Measurements from ENCODE around the gene TUBB3. TPM values are rescaled to one million over a fixed set of nuclear protein-coding genes. Genes with fewer than 3 reads are reported as not detected.

The TUBB3 gene
- 5.7 and 13.6 TPM in 2 replicates for total RNA-seq (2011; cell fraction: chromatin; rRNA removed; ENCODE audit: low replicate concordance)
- 8.2 and 8.3 TPM in 2 replicates for total RNA-seq (2011; cell fraction: nucleolus; rRNA removed)
- total RNA-seq (2011; cell fraction: nucleoplasm; rRNA removed), result 5.5 and 7.5 TPM in 2 replicates
- total RNA-seq (2014; rRNA removed), result 12.5 and 15.5 TPM in 2 replicates
- total RNA-seq (2014; rRNA removed; fragmentation: Illumina TruSeq; extraction: Trizol), result 2.1 and 3.2 TPM in 2 replicates
- total RNA-seq (2015; rRNA removed; fragmentation: Illumina TruSeq; extraction: Trizol), result 6.4 and 8.1 TPM in 2 replicates
- total RNA-seq (2021), result 12.0 and 13.5 TPM in 2 replicates
- polyA plus RNA-seq (2011; rRNA removed), result 3.2 and 10.4 TPM in 2 replicates
- 8.5 and 8.8 TPM in 2 replicates for polyA plus RNA-seq (2011; cell fraction: cytosol; rRNA removed)
- 10.4 and 12.3 TPM in 2 replicates for polyA plus RNA-seq (2011; cell fraction: nucleus; rRNA removed)
- polyA plus RNA-seq (2012), result 7.7 and 19.6 TPM in 2 replicates
- 5.0 and 10.0 TPM in 2 replicates for polyA plus RNA-seq (2014; fragmentation: Illumina TruSeq; extraction: Trizol)
- under 1 TPM; 0.18 to 0.53 TPM for polyA plus RNA-seq (2014; fragmentation: Nextera tagmentation; extraction: Ambion mirVana)
- 6.8 and 8.3 TPM in 2 replicates for polyA plus RNA-seq (2014; rRNA removed)
- 3.5 and 4.5 TPM in 2 replicates for polyA minus RNA-seq (2011; rRNA and poly(A)+ RNA removed)
- 7.4 and 12.0 TPM in 2 replicates for polyA minus RNA-seq (2011; cell fraction: cytosol; rRNA and poly(A)+ RNA removed)
- polyA minus RNA-seq (2011; cell fraction: nucleus; rRNA and poly(A)+ RNA removed), result 2.4 and 2.6 TPM in 2 replicates
- percentile 34 among the genes with signal in this experiment for Bru-seq, nascent RNA
- percentile 21 among the genes with signal in this experiment for BruChase-seq, experiment 1, labeled RNA remaining after a 2-hour chase
- BruChase-seq, experiment 2, labeled RNA remaining after a 6-hour chase, result percentile 30 among the genes with signal in this experiment
- long read RNA-seq, experiment 1, transcript TUBB3-201 (4 exons, 1,769 nt), result major isoform, 11 of 34 reads
- long read RNA-seq, experiment 1, partial matches to known transcripts, result 20 of 34 reads
- long read RNA-seq, experiment 1, other reads (novel, unspliced or antisense), result 0 of 34 reads
- long read RNA-seq, experiment 2, transcript TUBB3-201 (4 exons, 1,769 nt), result major isoform, 11 of 12 reads
- long read RNA-seq, experiment 2, partial matches to known transcripts, result 0 of 12 reads
- long read RNA-seq, experiment 2, other reads (novel, unspliced or antisense), result 0 of 12 reads
- long read RNA-seq, experiment 3, transcript TUBB3-201 (4 exons, 1,769 nt), result major isoform, 11 of 12 reads
- long read RNA-seq, experiment 3, partial matches to known transcripts, result 0 of 12 reads
- long read RNA-seq, experiment 3, other reads (novel, unspliced or antisense), result 1 of 12 reads

DNA sequence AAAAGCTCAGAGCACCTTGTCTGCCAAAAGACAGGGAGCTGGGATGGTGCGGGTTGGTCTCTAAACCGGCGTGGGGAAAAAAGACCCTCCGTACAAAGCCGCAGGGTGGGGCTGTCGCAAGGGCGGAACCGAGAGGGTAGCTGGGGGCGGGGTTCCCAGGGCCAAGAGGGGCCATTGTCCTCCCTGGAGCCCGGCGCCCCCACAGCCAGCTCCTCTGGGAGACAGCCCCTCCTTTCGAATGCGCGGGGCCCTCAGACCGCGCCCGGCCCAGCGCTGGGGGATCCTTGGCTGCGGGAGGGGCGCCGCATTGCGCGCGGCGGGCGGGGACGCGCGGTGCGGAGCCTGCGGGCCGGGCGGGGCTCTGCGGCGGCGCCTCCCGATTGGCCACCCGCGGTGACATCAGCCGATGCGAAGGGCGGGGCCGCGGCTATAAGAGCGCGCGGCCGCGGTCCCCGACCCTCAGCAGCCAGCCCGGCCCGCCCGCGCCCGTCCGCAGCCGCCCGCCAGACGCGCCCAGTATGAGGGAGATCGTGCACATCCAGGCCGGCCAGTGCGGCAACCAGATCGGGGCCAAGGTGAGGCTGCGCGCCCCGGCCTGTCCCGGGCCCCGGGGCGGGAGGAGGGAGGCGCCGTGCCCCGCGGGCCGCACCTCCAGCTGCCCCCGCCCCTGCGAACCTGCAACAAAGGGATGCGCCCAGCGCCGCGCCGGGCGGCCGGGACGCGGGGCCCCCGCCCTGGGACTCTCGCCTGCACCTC is at the start of gene TUBB3:
TUBB3 (plus strand) TSS at position 459 of the 756 bp plus-strand sequence; CDS start at position 519, 60 bp downstream.
- FAIRE-seq (no peak), DNase-seq (ENCODE audit: extremely low read depth in 1 of 4, low spot score in 3 of 4) (peak; percentile 90 to 98 (median 92)), ATAC-seq (peak; percentile 69)
- intact Hi-C loops (cut with micrococcal nuclease), result loop anchor here (5.0 to 10.0 kb wide), 2 partner anchors 52 to 106 kb away; partner anchors contain the start of gene FANCA
- Histone ChIP-seq H3K36me3 (ENCODE audit: control insufficient read depth, insufficient read depth, low read length) (no peaks in the 10 kb centered on the region), H3K4me2 (ENCODE audit: insufficient read depth, low read length) (peak within 1 kb of the TSS; percentile 96), H3K4me1 (replicated peaks in 1 of 2; ENCODE audit: control insufficient read depth in 2 of 2, insufficient read depth in 2 of 2, low read length in 2 of 2) (peaks cover 30 to 86% of the 10 kb centered on the region in 2 experiments), H3K9me3 (replicated peaks; ENCODE audit: control insufficient read depth, insufficient read depth, low read depth, low read length) (no peaks in the 10 kb centered on the region), H3K9ac (ENCODE audit: insufficient read depth in 1 of 2, low read depth in 2 of 2, low read length in 2 of 2) (peak within 1 kb of the TSS; percentile 90 to 94), H3K27ac (ENCODE audit: extremely low read depth, low read depth, low read length) (peak within 1 kb of the TSS; percentile 92), H3K9me1 (ENCODE audit: control insufficient read depth, insufficient read depth, low read length) (no peaks in the 10 kb centered on the region), H3K27me3 (ENCODE audit: control insufficient read depth in 2 of 2, insufficient read depth in 2 of 2, low read length in 2 of 2) (no peaks in the 10 kb centered on the region), H2AFZ (ENCODE audit: low read depth, low read length) (peak within 1 kb of the TSS; percentile 82), H4K20me1 (replicated peaks; ENCODE audit: control insufficient read depth, insufficient read depth, low read length) (0 out of 2 replicates have a peak, but pooled peaks cover 12% of the 10 kb centered on the region), H3K4me3 (peak within 1 kb of the TSS; percentile 69), H3K79me2 (ENCODE audit: control insufficient read depth, insufficient read depth, low read length) (no peaks in the 10 kb centered on the region; the same call in 2 of the 3 replicates)
- ChIA-PET POLR2A (interaction anchor here (1.0 to 2.9 kb wide), 7 partner anchors 8 to 98 kb away, joined by 3 to 19 read pairs (median 5); no protein-coding TSS in a partner anchor), CTCF (ENCODE audit: low intra/inter-chr PET ratio) (no interaction called here)
- under 1% methylated on average over 22 of the region's 88 CpGs for WGBS (ENCODE audit: insufficient coverage, low coverage, missing lambda C conversion rate)
- in situ Hi-C loops (cut with MboI), result no loop called here
- BruUV-seq (replicated peaks), result no TSS peak
- no peak for TF ChIP-seq IFI16 (CRISPR knock-in tag; IDR thresholded peaks at IDR 0.05)
- TF ChIP-seq ZC3H4 (CRISPR knock-in tag; IDR thresholded peaks at IDR 0.05; ENCODE audit: borderline replicate concordance), result no peak; the same call in 1 of the 2 replicates
- TF ChIP-seq MCM7 (IDR thresholded peaks at IDR 0.05), result no peak
- TF ChIP-seq MCM5 (IDR thresholded peaks at IDR 0.05; ENCODE audit: low read depth), result no peak
- no peak for TF ChIP-seq HDAC2 (IDR thresholded peaks at IDR 0.05)
- peak; percentile 89 for TF ChIP-seq GTF2A2 (tag; IDR thresholded peaks at IDR 0.05)
- TF ChIP-seq CC2D1A (IDR thresholded peaks at IDR 0.05), result no peak
- TF ChIP-seq HNRNPL (IDR thresholded peaks at IDR 0.05; ENCODE audit: low read depth, low read length), result peak; percentile 48; the same call in 1 of the 2 replicates
- peak; percentile 19 for TF ChIP-seq FIP1L1 (IDR thresholded peaks at IDR 0.05; ENCODE audit: low read depth, low read length, poor library complexity, severe bottlenecking)
- TF ChIP-seq, protein P1, sequence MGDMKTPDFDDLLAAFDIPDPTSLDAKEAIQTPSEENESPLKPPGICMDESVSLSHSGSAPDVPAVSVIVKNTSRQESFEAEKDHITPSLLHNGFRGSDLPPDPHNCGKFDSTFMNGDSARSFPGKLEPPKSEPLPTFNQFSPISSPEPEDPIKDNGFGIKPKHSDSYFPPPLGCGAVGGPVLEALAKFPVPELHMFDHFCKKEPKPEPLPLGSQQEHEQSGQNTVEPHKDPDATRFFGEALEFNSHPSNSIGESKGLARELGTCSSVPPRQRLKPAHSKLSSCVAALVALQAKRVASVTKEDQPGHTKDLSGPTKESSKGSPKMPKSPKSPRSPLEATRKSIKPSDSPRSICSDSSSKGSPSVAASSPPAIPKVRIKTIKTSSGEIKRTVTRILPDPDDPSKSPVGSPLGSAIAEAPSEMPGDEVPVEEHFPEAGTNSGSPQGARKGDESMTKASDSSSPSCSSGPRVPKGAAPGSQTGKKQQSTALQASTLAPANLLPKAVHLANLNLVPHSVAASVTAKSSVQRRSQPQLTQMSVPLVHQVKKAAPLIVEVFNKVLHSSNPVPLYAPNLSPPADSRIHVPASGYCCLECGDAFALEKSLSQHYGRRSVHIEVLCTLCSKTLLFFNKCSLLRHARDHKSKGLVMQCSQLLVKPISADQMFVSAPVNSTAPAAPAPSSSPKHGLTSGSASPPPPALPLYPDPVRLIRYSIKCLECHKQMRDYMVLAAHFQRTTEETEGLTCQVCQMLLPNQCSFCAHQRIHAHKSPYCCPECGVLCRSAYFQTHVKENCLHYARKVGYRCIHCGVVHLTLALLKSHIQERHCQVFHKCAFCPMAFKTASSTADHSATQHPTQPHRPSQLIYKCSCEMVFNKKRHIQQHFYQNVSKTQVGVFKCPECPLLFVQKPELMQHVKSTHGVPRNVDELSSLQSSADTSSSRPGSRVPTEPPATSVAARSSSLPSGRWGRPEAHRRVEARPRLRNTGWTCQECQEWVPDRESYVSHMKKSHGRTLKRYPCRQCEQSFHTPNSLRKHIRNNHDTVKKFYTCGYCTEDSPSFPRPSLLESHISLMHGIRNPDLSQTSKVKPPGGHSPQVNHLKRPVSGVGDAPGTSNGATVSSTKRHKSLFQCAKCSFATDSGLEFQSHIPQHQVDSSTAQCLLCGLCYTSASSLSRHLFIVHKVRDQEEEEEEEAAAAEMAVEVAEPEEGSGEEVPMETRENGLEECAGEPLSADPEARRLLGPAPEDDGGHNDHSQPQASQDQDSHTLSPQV (IDR thresholded peaks at IDR 0.05), result no peak
- TF ChIP-seq, protein P2, sequence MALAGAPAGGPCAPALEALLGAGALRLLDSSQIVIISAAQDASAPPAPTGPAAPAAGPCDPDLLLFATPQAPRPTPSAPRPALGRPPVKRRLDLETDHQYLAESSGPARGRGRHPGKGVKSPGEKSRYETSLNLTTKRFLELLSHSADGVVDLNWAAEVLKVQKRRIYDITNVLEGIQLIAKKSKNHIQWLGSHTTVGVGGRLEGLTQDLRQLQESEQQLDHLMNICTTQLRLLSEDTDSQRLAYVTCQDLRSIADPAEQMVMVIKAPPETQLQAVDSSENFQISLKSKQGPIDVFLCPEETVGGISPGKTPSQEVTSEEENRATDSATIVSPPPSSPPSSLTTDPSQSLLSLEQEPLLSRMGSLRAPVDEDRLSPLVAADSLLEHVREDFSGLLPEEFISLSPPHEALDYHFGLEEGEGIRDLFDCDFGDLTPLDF (CRISPR knock-in tag; IDR thresholded peaks at IDR 0.05), result peak; percentile 36; the same call in 1 of the 2 replicates

All from K562 (cell line).